ENCODE data around the gene UBASH3A.

UBASH3A gene

GRCh38 chr21:42388740-42389448 is 14.8 kb upstream of the UBASH3A start:
- no peak for DNase-seq (ENCODE audit: extremely low read depth in 1 of 2, low read depth in 1 of 2)

GRCh38 chr21:42389449-42389835 is 14.3 kb upstream of the UBASH3A start:
- DNase-seq (ENCODE audit: extremely low read depth in 1 of 2, low read depth in 1 of 2), result no peak

GRCh38 chr21:42390193-42390592 is 13.5 kb upstream of the UBASH3A start:
- no peak for DNase-seq (ENCODE audit: extremely low read depth in 1 of 2, low read depth in 1 of 2)

- no peak for DNase-seq (ENCODE audit: extremely low read depth in 1 of 2, low read depth in 1 of 2)
Observed at GRCh38 chr21:42390696-42391095, 13.0 kb upstream of the UBASH3A start.

GRCh38 chr21:42391297-42391696 is 12.4 kb upstream of the UBASH3A start:
- DNase-seq (ENCODE audit: extremely low read depth in 1 of 2, low read depth in 1 of 2), result no peak

DNA sequence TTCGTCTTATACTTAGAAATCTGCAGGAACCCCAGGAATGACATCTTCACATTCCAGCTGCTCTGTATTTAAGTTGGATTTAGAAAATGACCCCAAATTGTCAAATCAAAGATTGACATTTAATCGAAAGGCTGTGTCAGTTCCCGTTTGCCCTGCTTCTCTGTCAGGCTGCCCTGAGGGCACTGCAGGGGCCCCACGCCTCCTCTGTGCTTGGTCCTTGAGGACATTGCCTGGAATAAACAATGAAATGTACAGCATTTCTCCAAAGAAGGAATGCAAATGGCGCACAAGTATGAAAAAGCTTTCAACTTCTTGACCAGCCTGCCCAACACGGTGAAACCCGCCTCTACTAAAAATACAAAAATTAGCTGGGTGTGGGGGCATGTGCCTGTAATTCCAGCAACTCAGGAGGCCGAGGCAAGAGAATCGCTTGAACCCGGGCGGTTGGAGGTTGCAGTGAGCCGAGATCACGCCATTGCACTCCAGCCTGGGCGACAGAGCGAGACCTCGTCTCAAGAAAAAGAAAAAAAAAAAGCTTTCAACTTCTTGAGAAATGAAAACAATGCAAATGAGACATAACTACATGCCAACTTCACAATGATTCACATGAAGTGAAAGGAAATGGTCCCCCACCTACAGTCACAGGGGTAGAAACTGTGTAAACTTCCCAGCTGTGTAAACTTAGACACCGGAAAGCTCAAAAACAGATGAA is 10.8 kb upstream of the UBASH3A start:
- DNase-seq (ENCODE audit: extremely low read depth in 1 of 2, low read depth in 1 of 2), result no peak

- no peak for DNase-seq (ENCODE audit: extremely low read depth in 1 of 2, low read depth in 1 of 2)
Observed at GRCh38 chr21:42393443-42393950, 10.2 kb upstream of the UBASH3A start.

DNA sequence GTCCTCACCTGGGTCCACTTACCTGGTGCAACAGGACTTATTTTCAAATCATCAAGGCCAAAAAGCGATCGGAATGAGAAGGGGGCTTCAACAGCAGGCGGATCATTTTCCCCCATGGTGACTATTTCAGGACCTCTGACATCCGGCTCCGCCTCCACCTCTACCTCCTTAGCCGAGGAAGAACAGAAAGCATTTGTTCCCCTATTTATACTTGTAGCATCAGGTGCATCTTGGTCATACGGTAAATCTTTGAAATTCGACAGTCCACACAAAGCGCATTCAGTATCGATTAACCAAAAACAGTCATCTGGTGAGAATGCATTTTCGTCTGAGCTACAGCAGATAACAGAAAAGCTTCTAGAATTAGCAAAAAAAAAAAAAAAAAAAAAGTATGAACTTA is 8.4 kb upstream of the UBASH3A start:
- no peak for DNase-seq (ENCODE audit: extremely low read depth in 1 of 2, low read depth in 1 of 2)

DNA sequence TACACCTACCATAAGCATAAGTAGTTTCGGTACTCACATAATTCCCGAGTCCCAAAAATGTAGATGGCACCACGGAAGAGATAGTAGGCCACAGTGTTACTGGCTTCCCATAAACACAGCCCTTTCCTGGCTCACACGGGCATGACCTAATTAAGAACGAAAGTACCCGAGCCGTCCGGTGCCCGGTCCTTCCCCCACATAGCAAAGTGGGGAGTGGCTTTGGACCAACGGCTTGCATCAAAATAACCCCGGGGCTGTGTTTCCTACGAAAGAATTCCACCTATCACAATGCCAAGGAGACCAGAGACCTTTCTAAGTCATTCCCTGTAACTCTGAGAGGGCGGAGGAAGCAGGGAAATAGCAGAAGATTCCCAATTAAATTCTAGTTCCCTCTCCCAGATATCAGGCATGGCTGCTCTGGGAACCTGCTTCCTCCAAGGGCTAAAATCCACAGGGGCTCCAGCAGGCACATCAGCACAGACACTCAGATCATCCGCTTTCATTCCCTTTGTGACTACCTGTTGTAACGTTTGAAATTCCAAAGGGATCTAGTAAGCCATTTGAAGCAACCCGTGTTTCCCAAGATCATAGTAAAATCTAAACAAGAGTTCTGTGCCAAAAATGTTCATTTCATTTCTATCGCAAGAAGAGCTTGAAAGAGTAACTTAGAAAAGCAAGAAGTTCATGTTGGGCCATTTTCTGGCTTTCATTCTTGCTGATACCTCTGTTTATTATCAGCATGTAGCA is 7.6 kb upstream of the UBASH3A start, which contains the start of gene TMPRSS3:
Gene TMPRSS3 (minus strand): TSS at position 148 of the 747 bp plus-strand sequence. CDS start 635 bp downstream, outside the sequence.
- DNase-seq (ENCODE audit: extremely low read depth in 1 of 2, low read depth in 1 of 2), result no peak

- DNase-seq (ENCODE audit: extremely low read depth in 1 of 2, low read depth in 1 of 2), result no peak
Observed at GRCh38 chr21:42396799-42397745, 6.6 kb upstream of the UBASH3A start.

GRCh38 chr21:42397746-42398394 is 5.8 kb upstream of the UBASH3A start:
- no peak for DNase-seq (ENCODE audit: extremely low read depth in 1 of 2, low read depth in 1 of 2)

GRCh38 chr21:42398436-42399028 is 5.2 kb upstream of the UBASH3A start:
- no peak for DNase-seq (ENCODE audit: extremely low read depth in 1 of 2, low read depth in 1 of 2)

DNA sequence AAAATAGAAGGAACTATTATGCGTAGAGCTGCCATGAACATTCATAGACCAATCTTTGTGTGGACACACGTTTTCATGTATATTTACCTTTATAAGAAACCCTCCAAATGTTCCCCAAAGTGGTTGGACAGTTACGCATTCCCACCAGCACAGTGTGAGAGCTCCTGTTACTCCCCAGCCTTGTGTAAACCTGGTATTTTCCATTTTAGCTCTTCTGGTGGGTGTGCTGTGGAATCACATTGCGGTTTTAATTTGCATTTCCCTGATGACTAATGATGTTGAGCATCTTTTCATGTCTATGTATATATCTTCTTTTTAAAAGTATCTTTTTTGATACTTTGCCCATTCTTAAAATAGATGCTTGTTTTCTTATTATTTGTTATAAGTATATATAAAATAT is 3.2 kb upstream of the UBASH3A start:
- DNase-seq (ENCODE audit: extremely low read depth in 1 of 2, low read depth in 1 of 2), result no peak

GRCh38 chr21:42401154-42401553 is 2.5 kb upstream of the UBASH3A start:
- no peak for DNase-seq (ENCODE audit: extremely low read depth in 1 of 2, low read depth in 1 of 2)

GRCh38 chr21:42401820-42402251 is 1.9 kb upstream of the UBASH3A start:
- no peak for DNase-seq (ENCODE audit: extremely low read depth in 1 of 2, low read depth in 1 of 2)

GRCh38 chr21:42404539-42404938 is 837 bp downstream of the UBASH3A start:
- DNase-seq (ENCODE audit: extremely low read depth in 1 of 2, low read depth in 1 of 2), result peak in 1 of 2 donors; percentile 35

- no peak for DNase-seq (ENCODE audit: extremely low read depth in 1 of 2, low read depth in 1 of 2)
Observed at GRCh38 chr21:42405064-42406013, 1.6 kb downstream of the UBASH3A start.

DNA sequence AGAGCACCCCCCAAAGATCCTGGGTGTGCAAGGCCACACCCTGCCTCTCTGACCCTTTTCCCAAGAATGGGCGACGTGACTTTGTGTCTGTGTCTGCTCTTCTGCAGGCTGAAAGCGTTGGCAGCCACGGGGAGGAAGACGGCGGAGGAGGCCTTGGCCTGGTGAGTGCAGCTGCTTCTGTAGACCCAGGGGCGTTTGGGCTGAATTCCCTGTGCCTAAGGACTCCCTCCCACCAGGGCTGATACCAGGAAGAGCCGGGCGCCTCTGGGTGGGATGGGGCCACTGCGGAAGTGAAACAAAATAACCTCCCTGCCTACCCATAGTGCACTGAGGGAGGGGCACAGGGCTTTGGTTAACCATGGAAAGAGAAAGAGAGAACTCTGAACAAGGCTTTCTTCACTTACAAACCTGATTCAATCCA is 2.5 kb downstream of the UBASH3A start:
- peak in 1 of 2 donors; percentile 57 for DNase-seq (ENCODE audit: extremely low read depth in 1 of 2, low read depth in 1 of 2)

All from stimulated activated CD8-positive, alpha-beta memory T cell treated with anti-CD3 and anti-CD28 coated beads, Interleukin-7, amount 100 ng/mL, for 48 hours (primary cell).